ENCODE measurements around the gene HAUS3. TPM values are rescaled to one million over a fixed set of nuclear protein-coding genes. Genes with fewer than 3 reads are reported as not detected.

Gene HAUS3
- total and polyA plus RNA-seq, 2 experiments from 2014 or later: 21.4 to 36.0 TPM

GRCh38 chr4:2267320-2267811 lies 25.4 kb upstream of the HAUS3 start (continued):
- TF ChIP-seq ZNF462 (CRISPR knock-in tag; IDR thresholded peaks at IDR 0.05) (no peak), JUNB (IDR thresholded peaks at IDR 0.05; ENCODE audit: unreplicated experiment) (no peak), CTCF (conservative IDR thresholded peaks at IDR 0.05; ENCODE audit: low read depth in 2 of 2) (no peak), EZH2phosphoT487 (IDR thresholded peaks at IDR 0.05; ENCODE audit: unreplicated experiment) (no peak), EZH2 (IDR thresholded peaks at IDR 0.05; ENCODE audit: low read depth, unreplicated experiment) (no peak)

- Histone ChIP-seq H3K27ac (ENCODE audit: low read depth) (no peak overlapping the region), H3F3A (replicated peaks; ENCODE audit: low read depth) (no peaks in the 10 kb centered on the region), H3K27me3 (ENCODE audit: insufficient read depth) (0 out of 2 replicates have a peak, but pooled peaks cover 4% of the 10 kb centered on the region), H3K4me2 (no peak overlapping the region), H2AFZ (no peak overlapping the region), H3K36me3 (ENCODE audit: insufficient read depth) (no peaks in the 10 kb centered on the region), H3K4me3 (no peak overlapping the region), H3K79me2 (replicated peaks; ENCODE audit: insufficient read depth) (no peaks in the 10 kb centered on the region), H3K4me1 (ENCODE audit: insufficient read depth) (peaks cover 9% of the 10 kb centered on the region), H3K9me2 (ENCODE audit: insufficient read depth) (no peaks in the 10 kb centered on the region), H4K20me1 (replicated peaks; ENCODE audit: insufficient read depth) (no peaks in the 10 kb centered on the region)
- ATAC-seq (no peak), DNase-seq (ENCODE audit: low spot score) (no peak)
- Mint-ChIP-seq H3K27ac (no peak overlapping the region), H3K27me3 (ENCODE audit: insufficient read depth, low read depth, poor library complexity) (peaks cover 3% of the 10 kb centered on the region), H3K4me1 (peaks cover 24% of the 10 kb centered on the region), H3K36me3 (ENCODE audit: low read depth) (no peaks in the 10 kb centered on the region; the same call in 2 of the 3 replicates), H3K9me3 (no peaks in the 10 kb centered on the region), H3K4me3 (no peak overlapping the region)
- TF ChIP-seq CTCF (conservative IDR thresholded peaks at IDR 0.05; ENCODE audit: low read depth in 2 of 2) (no peak), CREB1 (CRISPR knock-in tag; IDR thresholded peaks at IDR 0.05; ENCODE audit: low read depth) (no peak), JUNB (IDR thresholded peaks at IDR 0.05; ENCODE audit: unreplicated experiment) (no peak)
Observed at GRCh38 chr4:2266821-2267220, 24.9 kb upstream of the HAUS3 start.
